ENCODE data around the gene TSHZ1.
A peak's percentile ranks its signal among the peaks of the same experiment; 100 is the strongest.

TSHZ1 gene

GRCh38 chr18:75208155-75208835 lies 2.3 kb upstream of the TSHZ1 start:
- DNase-seq = peak; percentile 51

DNA sequence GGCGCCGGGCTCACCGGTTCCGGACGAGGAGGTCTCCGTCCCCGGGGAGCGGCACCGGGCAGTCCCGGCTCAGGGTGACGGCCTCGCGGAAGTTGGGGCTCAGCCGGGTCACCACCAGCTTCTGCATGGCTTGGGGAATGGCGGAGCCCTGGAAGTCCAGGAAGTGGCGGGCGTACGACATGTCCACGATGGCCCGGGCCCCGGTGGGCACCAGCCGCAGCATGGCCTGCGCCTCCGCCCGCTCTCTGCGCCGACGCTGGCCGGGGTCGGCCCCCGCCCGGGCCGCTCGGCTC lies 1.8 kb upstream of the TSHZ1 start:
- DNase-seq = no peak

DNA sequence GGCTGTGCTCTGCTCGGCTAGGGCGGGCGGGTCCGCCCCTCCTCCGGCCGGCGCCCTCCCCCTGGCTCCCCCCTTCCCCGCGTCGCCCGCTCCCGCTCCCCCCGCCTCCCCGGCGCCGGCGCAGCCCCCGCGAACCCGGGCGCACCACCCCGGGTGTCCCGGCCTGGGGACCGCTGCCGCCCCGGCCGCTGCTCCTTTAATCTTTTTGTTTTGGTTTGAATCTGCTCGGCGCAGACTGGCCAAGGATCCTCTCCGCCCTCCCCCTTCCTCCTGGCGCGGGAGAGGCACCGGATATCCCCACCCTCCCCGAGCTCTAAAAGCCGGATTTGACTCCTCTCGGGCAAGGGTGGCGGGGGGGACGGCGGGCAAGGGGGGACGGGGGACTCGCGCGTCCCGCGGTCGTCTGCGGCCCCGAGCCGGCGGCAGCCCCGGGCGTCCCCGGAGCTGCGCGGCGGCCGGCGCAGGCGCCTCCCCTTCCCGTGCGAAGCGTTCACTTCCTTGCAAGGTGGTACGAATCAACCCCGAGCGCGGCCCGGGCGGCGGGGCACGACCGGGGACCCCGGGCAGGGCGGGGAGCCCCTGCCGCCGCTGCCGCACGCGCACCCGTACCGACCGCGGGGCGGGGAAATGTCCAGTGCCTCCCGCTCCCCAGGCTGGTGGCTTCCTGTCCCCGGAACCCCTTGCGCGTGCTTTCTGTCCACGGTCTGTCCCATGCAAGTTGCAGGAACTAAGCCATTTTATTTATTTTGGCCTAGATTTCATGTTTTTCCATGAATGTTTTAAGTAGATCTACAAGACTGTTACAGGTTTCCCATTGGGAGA lies 1.3 kb upstream of the TSHZ1 start, which contains the start of gene PTGR3:
TSS of gene PTGR3 (minus strand) at position 11 of the 822 bp plus-strand sequence. CDS start 81 bp downstream, outside the sequence.
- DNase-seq = peak; percentile 85

- DNase-seq = no peak
These were observed 692 bp upstream of the TSHZ1 start for GRCh38 chr18:75209951-75210258.

DNA sequence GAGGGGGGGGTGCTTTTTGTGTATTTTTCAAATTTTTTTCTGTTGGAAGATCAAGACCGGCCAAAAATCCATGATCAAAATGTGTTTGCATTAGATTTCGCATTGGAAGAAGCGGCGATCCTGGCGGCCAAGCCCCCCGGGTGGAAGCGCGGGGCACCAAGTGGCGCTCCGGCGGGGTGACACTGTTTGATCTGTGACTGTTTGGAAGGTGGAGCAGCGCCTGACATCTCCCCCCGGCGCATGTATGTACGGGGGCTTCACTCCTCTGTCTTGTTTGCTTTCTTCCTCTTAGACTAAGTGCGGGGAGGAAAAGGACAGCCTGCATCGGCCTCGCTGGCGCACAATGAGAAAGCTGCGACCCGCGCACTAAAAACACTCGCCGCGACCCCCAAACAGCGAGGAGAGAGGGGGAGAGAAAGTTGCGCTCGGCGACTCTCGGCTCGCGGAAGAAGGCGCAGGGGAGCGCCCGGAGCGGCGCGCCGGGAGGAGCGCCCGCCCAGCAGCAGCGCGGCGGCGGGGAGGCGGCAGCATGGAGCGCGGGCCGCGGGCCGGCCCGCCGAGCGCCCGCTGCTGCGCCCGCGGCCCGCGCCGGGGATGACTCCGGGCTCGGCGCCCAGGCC lies 515 bp downstream of the TSHZ1 start:
- no peak for DNase-seq

GRCh38 chr18:75211626-75211952 lies 992 bp downstream of the TSHZ1 start:
- no peak for DNase-seq

DNA sequence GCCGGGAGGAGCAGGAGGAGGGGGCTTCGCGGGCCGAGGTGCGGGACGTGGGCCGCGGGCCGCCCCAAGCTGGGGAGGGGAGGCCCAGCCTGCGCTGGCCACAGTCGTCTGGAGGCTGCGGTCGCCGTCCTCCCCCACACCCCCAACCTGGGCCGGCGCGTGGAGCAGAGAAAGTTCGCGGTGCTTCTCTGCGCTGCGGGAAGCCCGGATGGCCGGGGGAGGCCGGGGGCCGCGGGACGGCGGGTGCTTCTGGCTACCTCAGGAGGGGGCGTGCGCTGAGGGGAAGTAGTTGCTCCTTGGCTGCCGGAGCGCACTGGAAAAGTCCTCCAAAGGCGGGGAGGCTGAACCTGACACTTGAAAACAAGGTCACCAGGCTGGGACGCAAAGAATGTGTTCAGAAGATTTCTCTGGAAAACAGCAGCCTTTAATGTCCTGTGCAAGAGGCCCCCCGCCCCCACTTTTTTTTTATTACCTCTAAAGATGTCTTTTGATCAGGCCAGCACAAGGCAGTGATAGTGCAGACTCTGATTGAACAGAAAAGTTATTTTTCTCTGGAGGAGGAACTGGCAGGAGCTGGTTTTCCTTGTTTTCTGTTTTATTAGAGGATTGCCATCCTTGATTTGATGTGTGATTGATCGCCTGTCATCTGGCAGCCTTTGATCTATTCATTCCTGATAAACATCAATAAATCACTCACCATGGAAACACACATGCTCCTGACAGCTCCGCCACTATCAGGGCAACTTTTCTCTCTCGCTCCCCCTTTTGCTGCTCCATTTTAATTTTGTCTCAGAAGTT lies 1.6 kb downstream of the TSHZ1 start:
- DNase-seq = no peak

DNA sequence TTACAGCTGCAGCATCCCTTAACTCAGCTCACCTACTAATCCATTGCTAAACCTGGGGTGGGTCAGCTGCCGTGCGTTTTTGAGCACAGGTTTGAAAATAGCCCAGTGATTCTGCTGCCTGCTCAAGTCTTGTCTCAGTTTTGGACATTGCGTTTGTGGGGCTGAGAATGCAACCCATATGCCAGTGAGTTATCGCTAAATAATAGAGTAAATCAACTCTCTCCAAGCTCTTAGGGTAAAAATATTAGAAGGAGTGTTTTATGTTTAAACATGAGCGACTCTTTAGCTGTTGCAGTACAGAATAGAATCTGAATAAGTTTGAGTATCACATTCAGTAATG lies 2.1 kb downstream of the TSHZ1 start:
- DNase-seq = no peak

- DNase-seq = no peak
These were observed 3.2 kb downstream of the TSHZ1 start for GRCh38 chr18:75213611-75214331.

GRCh38 chr18:75214332-75214690 lies 3.7 kb downstream of the TSHZ1 start:
- no peak for DNase-seq

DNA sequence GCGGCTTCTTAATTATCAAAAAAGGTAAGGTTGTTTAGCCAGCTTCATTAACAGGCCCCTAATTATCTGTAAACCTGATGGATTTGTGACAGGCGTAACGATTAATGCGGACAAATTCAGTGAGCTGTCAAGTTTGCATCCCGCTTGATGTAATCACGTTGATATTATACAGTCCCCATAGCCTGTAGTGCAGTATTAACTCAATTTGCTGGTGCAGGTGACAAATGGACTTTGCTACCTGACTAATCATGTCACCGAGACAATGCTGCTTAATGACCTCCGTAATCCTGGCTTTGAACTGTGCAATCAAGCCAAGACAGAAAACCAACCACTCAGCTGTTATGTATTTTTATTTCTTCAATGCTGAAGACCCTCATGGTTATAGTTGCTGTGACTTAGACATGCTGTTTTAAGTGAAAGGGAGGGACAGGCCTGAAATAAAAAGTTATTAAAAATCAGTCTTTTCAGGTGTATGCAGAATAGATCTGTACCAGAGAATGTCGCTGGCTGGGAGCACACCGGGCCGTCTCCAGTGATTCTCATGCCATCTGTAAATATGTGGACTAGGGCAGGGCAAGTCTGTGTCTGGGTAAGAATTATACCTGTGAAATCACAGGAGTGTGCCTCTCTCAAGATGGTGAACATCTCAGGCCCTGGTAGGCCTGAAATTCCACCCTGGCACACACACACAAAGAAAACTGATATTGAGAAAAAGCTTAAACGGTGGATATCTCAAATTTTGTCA lies 4.3 kb downstream of the TSHZ1 start:
- DNase-seq = no peak

DNA sequence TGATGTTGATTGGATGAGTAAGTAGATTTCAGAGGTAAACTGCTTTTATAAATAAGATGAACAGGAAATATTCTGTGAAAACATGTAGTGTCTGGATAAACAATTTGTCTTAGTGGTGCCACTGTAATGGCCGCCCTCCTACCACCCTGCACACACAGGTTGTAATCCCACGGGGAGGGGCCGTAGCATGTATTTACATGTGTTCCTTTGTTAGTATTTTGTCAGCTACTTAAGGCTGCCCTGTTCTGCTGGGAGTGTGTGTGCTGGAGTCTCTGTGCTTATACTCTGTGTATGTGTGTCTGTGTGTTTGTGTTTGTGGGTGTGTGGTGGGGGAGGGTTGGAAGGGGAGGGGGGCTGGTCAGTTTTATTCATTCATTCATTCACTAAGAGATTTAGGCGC lies 5.1 kb downstream of the TSHZ1 start:
- no peak for DNase-seq

- DNase-seq = no peak
These were observed 5.8 kb downstream of the TSHZ1 start for GRCh38 chr18:75216212-75216910.

GRCh38 chr18:75216911-75217689 lies 6.5 kb downstream of the TSHZ1 start:
- DNase-seq = no peak

- DNase-seq = no peak
These were observed 7.7 kb downstream of the TSHZ1 start for GRCh38 chr18:75218065-75218923.

GRCh38 chr18:75219745-75220375 lies 9.3 kb downstream of the TSHZ1 start:
- DNase-seq = no peak

- DNase-seq = peak; percentile 54
These were observed 10.2 kb downstream of the TSHZ1 start for GRCh38 chr18:75220551-75221355.

GRCh38 chr18:75221397-75221796 lies 10.8 kb downstream of the TSHZ1 start:
- DNase-seq = no peak
